HG03135 (cell line): ENCODE results near the gene C22orf23.

Experiments
- ATAC-seq: cut with Tn5 transposase; IDR thresholded peaks from one replicate; pipeline ENCODE4 v1.9.1; 2021; ENCODE audit warnings: mild to moderate bottlenecking, moderate library complexity; ENCODE audit not compliant: unreplicated experiment

The C22orf23 gene

DNA sequence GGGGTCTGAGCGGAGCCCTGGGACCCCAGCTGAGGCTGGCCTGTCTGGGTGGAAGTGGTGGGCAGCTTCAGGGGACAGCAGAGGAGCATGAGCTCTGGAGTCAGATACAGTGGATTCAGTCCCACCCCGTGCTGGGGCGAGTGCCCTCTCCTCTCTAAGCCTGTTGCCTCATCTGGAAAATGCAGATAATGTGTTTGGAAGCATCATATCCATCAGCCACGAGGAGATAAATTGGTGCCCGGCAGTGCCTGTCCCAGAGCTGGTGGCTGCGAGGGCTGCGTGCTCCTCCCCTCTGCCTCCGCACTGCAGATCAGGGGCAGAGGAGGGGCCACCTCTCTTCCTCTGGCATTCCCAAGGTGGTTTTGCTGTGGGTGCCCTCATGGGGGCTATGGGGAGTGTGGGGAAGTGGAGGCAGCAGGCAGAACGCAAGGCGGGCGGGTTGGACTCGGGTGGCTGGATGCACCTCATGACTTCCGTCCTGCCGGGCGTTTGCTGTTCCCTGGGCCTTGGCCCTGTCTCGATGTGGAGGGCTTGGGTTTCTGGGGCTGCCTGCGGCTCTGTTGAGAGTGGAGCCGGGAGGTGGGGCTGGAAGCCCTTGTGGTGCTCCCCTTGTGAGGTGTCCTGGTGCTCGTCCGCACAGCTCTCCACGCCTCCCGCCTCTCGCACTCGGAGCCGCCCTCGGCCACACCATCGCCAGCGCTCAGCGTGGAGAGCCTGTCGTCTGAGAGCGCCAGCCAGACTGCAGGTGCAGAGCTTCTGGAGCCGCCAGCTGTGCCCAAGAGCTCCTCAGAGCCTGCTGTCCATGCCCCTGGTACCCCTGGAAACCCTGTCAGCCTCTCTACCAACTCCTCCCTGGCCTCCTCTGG is 26.4 kb downstream of the C22orf23 start:
- ATAC-seq: no peak

DNA sequence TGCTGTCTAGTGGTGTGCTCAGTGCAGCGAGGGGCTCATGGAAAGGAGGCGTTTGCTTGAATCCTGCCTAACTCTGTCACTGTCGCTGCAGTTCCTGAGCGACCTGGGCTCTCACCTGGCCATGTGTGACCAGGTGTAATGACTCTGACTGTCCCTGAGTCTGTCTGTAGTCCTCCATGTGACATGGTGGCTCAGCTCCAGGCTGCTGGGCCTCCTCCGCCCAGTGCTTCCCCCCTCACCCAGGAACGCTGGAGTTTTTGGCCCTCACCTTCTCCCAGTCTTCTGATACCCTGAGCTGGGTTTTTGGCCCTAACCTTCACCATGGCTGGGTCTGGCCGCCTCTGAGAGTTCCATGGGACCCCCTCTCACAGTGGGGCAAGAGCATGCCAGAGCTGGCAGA is 27.0 kb downstream of the C22orf23 start:
- no peak for ATAC-seq

DNA sequence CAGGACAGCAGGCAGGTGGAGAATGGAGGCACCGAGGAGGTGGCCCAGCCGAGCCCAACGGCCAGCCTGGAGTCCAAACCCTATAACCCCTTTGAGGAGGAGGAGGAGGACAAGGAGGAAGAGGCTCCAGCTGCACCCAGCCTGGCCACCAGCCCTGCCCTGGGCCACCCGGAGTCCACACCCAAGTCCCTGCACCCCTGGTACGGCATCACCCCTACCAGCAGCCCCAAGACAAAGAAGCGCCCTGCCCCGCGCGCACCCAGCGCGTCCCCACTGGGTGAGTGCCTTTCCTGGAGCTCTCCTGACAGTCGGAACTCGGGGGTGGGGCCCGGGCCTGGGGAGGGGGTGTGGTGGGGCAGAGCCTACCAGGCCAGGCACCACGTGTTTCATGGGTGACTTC is 27.6 kb downstream of the C22orf23 start:
- no peak for ATAC-seq

DNA sequence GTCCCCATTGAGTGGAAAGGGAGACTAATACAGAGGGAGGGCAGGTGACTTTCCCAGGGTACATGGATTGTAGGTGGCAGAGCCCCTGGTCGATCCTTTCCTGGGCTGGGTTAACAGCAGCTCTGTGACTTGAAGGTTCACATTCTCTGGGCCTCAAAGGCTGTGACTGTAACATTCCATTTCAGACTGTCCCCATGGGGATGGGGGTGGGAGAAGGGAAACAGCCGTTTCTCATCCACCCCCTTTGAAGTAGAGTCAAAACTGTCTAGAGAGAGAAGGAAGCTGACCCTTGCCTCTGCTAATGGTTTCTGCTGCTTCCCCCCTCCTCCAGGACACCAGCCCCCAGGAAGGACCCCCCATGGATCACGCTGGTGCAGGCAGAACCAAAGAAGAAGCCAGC is 28.1 kb downstream of the C22orf23 start:
- ATAC-seq: no peak

DNA sequence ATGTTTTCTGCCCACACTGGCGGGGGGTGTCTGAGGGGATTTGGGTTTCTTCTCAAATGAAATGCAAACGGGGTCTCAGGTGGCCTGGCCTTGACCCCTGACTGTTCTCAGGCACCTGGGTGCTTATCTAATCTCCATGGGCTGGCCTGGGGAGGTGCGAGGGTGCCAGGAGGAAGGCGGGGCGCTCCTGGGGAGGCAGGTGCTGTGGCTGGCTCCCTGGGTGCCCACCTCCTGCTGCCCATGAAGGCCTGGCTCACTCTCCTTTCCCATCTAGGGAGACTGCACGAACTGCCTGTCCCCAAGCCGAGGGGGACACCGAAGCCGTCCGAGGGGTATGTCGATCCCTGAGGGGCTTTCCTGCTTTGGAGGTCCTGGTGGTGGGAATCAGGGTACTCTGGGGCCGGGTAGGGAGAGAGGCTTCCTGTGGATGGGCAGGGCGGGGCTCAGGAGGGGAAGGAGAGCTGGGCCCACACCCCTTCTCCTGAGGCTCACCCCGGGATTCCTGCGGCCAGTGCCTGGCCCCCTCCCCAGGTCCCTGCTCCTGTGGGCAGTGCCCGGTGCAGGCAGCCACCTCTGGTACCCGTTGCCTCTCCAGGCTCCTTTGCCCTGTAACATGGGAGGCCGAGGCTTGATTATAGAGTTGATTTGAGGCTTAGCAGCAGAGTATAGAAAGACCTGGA is 28.9 kb downstream of the C22orf23 start:
- no peak for ATAC-seq

DNA sequence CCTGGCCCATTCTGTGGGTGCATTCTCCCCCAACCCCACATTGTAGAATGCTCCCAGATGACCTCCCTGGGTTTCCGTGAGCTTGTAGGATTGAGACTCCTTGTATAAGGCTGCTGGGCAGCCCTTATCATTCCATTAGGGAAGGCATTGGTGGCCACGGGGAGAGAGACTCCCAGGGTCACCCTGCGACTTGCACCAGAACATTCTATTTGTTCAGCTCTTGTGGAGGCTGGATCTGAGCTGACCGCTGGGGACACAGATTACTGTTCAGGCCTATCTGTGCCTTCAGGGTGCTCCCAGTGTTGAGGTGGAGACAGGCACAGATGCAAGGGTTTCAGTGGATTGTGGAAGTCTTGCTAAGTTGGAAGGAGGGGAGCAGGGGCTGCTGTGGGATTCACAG is 29.5 kb downstream of the C22orf23 start:
- ATAC-seq: no peak

DNA sequence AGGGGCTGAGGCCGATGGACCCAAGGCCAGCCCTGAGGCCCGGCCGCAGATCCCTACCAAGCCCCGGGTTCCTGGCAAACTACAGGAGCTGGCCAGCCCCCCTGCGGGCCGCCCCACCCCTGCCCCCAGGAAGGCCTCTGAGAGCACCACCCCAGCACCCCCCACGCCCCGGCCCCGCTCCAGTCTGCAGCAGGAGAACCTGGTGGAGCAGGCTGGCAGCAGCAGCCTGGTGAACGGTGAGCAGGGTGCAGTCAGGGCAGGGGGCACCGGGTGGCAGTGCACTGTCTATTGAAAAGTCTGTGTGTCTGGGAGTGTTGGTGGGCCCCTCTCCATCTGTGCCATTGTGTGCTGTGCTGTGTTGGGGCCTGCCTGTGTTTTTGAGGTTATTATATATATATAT is 31.2 kb downstream of the C22orf23 start:
- no peak for ATAC-seq

DNA sequence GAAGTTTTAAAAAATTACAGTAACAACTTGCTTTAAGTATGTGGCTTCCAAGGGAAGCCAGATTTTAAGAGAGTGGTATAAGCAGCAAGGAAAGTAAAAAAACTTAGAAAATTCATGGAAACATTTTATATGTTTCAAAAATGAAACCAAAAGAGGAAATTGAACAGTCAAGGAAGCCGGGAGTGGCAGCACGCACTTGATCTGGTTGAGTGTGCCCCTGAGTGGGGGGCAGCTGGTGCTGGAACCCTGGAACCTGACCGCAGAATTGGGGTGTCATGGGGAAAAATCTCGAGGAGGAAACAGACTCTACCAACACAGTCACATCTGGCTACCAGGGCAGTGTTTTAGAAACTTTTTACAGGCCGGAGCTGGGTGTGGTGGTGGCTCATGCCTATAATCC is 33.3 kb downstream of the C22orf23 start:
- no peak for ATAC-seq

DNA sequence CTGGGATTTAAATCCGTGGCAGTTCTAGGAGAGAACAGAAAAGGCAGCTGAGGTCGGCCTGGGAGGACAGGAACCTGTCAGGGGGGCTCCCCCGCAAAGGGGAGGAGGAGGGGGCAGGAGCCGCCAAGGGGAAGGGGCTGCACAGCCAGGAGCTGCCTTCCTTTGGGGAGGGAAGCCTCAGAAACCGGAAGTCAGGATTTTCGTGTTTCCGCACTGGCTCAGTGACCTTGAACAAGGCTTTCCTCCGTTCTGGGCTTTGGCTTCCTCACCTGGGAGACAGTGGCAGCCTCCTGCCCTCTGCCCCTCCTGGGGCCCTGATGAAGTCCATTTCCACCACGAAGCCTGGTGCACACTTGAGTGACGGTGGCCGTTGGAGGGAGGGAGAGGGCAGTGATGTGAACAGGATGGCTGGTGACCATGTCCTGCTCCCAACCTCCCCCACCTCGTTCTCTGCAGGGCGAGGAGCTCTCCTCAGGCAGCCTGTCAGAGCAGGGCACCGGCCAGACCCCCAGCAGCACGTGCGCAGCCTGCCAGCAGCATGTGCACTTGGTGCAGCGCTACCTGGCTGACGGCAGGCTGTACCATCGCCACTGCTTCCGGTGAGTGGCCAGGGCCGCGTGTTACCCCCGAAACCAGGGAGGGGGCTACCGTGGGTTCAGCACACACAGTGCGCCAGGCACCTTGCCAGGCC is 34.7 kb downstream of the C22orf23 start:
- ATAC-seq: no peak

DNA sequence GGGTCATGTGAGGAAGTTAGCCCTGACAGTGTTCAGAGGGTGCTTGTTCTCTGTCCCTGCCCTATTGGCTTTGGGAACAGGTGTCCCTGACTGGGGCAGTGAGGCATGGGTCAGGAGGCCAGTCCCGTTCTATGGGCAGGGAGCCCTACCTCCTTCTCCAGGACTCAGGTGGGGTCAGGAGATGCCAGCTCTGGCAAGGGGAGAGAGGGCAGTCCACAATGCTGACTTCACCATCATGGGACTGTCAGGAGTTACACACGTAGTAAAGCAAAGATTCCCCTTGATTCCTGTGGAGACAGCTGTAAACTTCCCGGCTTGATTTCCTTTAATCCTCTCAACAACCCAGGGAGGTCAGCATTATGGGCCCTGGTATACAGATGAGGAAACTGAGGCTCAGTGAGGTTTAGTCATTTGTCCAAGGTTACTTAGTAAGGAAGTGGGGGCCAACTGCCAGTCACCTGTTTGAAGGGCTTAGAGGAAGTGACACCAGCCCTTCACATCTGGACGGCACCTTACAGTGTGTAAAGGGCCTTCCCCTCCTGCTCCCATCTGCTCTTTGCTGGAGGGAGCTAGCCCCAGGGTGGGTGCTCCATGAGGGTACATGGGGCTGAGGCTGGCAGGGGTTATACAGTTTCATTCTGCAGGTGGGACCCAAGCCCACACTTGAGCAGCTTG is 35.4 kb downstream of the C22orf23 start:
- no peak for ATAC-seq

DNA sequence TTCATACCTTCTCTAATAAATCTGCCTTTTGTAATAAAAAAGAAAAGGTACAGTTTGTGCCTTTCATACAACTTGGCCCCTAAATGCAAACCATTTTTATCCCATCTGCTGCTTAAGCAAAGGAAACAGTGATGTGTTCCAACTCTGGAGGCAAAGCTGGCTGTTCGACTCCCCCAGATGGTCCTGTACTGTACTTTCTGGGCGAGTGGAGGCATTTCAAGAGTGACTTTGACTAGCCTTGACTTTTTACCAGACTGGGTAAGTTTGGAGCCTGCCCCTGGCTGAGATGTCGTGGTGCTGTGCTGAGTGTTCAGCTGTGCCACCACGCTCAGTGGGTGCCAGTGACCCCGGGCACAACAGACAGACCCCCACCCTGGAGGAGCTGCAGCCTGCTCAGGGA is 37.1 kb downstream of the C22orf23 start:
- no peak for ATAC-seq

DNA sequence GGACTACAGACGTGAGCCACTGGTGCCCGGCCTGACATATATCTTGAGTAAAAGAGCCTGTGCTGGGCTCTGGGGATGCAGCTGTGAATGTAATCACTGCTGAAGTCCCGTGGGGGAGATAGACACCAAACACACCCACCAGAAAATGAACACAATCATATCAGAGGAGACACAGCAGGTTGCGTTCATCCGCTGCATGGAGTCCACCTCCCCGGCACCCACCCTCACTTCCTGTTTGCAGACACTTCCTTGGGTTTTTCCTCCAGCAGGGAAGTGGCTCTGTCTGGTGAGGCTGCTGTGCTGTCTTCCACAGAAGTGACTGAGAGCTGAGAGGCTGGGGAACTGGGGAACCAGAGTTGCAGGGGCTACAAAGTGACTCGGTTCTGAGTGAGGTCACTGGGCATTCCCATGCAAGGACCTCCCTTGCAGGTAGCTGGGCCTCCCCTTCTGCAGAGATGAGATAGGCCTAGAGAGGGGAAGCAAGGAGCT is 40.1 kb downstream of the C22orf23 start:
- no peak for ATAC-seq

DNA sequence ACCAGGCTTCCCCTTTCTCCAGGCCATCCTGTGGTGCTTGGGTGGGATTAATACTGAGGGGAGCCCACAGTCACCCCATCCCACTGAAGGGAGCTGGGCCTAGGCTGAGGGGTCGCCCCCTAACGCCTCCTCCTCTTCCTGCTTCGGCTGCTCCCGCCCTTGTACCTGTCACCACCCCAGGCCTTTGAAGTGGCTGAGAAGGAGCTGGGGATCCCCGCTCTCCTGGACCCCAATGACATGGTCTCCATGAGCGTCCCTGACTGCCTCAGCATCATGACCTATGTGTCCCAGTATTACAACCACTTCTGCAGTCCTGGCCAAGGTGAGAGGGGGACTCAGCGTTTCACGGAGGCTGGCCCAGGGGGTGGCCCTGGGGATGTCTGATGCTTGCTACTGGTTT is 41.2 kb downstream of the C22orf23 start:
- ATAC-seq: no peak

DNA sequence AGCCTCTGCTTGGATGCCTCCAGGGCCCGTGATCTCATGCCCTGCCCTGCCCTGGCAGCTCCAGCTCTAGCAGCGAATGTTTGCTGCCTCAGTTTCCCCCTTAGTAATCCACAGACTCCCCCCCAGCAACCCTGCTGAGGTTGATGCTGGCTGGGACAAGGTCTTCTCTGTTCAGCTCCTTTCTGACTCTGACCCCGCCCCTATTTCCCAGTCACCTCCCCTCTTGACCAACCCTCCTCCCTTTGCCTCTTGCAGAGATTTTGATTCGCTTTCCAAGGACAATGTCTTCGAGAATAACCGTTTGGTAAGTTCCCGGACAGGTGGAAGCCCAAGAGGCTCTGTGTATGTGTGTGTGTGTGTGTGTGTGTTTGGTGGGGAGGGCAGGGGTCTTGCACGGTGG is 41.7 kb downstream of the C22orf23 start:
- no peak for ATAC-seq

DNA sequence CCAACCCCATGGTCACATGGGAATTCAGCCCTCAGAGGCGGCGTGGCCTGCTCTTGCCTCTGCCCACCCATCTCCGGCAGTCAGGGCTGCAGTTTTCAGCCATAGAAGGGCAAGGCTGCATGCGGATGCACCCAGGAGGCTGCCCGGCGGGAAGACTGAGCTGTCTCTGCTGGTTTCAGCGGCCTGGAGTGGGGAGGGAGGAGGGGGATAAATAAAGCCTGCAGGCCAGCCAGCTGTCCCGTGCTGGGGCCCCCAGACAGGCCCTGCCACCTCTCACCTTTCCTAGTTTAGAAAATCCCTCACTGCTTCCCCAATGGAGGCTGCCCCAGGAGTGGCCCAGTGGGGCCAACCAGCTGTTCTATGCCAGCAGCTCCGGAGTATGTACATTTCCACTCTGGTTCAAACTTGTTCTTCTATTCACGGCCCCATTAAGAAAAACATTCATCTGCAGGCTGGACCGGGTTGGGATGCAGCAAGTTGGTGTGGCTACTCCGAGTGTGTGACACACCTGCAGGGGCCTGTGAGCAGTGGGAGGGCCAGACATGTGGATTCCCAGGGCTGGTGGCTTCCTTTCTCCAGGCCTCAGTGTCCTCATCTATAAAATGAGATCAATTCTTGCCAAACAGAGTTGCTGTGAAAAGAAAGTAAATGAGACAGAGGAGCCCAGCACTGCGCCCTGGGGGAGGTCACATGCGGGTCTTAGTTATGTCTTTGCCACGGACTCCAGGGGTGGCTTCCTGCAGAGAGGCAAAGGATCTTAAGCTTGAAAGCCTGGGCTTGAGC is 42.3 kb downstream of the C22orf23 start:
- ATAC-seq: no peak

DNA sequence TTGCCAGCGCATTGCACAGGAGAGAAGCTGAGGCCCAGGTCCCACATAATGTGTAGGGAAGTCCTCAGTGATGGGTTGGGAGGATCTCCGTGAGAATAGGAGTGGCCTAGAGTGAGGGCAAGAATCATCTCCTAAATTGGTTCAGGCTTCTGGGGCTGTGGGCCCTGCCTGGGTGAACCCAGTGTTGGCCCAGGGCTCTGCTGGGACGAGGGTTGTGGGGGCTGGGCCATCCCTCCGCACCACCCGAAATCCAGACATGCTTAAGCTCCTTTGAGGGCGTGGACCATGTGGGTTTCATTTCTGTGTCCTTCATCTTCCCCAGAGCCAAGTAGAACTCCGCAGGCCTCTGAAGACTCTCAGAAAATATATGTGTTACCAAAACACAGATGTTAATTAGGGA is 43.6 kb downstream of the C22orf23 start:
- no peak for ATAC-seq

DNA sequence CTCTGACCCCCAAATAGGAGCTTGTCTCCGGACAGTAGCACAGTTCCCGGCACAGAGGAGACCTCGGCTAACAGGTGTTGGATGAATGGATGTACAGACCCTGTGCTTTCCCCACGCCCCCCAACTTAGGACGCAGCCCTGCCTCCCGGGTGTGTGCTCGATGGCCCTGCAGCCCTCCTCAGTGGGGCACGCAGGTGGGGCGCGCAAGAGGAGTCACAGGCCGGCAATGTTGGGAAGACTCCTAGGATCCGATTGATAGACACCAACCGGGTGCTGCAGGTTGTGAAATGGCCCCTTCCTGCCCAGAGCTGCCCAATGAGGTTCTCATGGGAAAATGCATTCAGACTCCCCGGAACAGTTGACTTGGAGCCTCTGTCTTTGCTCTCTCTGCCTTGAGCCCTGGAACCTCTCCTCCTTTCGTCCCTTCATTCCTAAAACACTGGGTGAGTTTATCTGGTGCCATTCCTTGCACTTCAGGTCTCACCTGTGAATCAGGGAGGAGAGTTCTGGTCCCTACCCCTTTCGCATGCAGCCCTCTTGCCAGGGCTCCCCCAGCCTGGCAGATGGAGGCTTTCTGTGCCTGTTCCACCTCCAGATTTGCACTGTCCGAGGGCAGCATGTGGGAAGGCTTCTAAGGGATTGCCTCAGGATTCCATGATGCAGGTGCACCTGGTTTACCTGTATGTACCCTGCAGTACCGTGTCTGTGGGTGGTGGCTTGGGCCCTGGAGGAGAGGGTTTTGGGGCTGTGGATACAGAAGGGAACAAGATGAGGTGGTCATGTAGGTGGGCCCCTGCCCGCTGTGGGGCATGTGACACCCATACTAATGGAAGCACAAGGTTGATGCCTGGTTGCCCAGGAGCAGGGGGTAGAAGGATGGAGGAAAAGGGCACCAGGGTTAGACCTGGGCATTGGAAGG is 46.1 kb downstream of the C22orf23 start:
- ATAC-seq: no peak

DNA sequence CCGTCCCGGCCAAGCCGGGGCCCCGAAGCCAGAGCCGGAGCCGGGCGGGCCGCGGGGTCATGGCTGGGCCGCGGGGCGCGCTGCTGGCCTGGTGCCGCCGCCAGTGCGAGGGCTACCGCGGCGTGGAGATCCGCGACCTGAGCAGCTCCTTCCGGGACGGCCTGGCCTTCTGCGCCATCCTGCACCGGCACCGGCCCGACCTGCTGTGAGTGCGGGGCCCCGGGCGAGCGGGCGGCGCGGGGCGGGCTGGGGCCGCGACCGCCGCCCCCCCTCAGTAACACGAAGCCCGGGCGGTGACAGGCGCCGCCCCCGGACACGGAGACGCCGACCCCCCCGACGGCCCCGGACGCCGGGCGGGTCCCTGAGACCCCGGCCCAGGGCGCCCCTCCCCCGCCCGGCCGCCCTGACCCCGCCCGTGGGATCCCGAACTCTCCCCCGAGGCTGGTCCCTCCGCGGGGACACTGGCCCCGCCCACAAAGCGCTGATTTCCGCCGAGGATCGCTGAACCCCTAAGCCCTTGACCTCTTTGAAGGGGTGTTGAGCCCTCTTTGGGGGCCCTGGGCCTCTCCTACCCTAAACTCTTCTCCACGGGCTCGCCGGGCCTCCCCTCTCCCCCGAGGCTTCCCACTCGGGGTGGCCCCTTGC is 46.9 kb downstream of the C22orf23 start:
- ATAC-seq: peak; percentile 23
